GM18508 (cell line): ENCODE measurements around the gene ALK.

Experiments
- ATAC-seq: cut with Tn5 transposase; IDR thresholded peaks from one replicate; pipeline ENCODE4 v1.9.1; 2021; ENCODE audit warnings: moderate number of reproducible peaks; ENCODE audit not compliant: insufficient read depth, unreplicated experiment

Gene ALK

DNA sequence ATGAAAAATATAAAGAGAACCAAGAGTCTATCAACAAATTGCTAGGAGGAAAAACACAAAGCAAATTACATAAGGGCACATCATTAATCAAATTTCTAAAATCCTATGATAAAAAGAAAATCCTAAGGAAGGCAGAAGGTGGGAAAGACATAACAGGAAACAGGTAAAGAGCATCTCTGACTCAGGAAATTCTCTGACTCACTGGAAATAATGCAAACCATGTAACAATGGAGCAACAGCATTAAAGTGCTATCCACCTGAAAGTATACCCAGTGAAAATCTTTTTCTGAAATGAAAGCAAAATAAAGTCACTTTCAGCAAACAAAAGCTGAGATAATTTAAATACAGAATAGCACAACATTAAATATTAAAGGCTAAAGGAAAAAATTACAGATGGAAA, 10.9 kb downstream of the ALK start:
- ATAC-seq, result no peak

DNA sequence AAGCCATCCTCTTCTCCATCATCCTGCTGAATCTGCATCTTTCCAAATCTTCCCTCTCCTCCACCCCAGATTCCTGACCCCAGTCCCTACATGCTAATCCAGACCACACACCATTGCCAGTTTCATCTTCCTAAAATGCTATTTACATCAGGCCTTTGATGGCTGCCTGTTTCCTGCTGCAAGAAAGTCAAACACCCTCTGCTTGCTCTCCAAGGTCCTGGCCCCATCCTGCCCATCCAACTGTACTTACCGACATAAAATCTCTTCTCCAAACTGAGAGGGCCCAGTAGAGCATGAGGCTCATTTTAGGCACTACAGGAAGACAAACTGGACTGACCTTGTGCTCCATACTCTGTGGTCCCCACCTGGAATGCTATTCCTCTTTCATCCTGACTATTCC, 19.0 kb downstream of the ALK start:
- ATAC-seq, result no peak

DNA sequence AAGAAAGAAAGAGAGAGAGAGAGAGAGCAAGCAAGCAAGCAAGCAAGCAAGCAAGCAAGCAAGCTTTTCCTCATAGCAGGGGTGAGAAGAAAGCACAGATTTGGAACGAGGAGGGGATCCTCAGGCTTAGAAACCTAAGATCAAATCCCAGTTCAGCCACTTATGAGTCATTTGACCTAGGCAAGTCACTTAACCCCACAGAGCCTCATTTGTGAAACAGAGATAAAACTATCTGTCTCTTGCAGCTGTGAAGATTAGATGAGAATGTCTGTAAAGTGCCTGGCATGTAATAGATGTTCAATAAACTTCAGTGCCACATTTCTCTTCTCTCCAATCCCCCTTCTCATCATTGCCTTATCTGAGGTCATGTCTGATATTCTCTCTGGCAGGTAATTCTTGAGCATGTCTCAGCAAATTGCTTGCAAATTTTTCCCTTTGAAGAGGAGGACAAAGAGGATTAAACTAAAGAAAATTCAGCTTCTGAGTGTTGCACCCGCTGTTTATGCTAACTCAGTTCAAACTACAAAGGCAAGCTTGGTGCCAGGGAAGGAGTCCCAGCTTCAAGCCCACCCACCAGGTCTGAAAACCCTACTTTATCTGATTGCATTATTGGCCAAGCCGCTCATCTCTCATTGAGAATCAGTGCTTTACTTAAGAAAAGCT, 20.3 kb downstream of the ALK start:
- ATAC-seq, result no peak

DNA sequence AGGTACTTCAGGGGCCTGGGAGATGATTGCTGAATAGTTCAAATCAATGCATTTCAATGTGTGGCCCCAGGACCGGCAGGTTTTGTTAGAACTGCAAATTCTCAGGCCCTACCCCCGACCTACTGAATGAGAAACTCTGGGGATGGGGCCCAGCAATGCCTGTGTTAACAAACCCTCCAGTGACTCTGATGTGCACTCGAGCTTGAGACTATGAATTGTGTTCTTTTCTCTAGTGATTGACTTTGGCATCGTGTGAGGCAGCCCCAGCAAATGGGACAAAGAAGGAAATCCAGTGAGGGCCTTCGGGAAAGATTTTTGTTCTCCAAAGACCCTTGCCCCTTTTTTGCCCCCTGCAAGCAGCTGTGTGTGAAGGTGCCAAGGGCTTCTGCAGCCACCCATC, 22.4 kb downstream of the ALK start:
- no peak for ATAC-seq

DNA sequence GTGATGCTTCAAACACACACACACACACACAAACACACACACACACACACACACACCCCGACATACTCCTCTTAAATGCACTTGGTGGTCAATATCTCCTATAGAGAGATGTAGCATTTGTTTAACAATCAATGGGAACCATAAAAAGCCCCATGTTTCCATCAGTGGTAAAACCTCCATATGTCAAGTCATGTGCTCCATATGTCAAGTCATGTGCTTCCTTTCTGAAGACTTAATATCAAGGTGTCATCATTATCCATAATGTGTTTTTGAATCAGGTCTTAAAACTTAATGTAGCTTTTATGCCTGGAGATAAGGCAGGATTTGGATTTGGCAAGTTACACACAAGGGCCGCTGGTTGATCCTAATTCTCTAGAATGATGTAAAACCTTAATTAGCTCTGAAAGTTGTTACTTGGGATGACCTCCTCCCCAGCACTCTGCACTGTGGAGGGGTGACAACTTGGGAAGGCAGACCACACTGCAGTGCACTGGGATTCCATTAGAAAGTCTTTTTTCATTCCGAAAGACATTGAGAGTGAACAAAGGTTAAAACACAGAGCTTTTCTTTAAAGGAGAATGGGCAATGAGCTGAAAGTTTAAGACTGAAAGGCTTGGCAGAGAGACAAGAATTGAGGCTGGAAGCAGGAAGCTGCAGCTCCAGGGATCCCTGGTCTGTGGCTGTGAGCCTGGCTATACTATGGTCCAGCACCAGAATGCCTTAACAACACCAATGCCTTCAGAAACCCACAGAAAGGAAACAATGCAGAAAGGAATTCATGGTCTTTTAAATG, 26.4 kb downstream of the ALK start:
- no peak for ATAC-seq

DNA sequence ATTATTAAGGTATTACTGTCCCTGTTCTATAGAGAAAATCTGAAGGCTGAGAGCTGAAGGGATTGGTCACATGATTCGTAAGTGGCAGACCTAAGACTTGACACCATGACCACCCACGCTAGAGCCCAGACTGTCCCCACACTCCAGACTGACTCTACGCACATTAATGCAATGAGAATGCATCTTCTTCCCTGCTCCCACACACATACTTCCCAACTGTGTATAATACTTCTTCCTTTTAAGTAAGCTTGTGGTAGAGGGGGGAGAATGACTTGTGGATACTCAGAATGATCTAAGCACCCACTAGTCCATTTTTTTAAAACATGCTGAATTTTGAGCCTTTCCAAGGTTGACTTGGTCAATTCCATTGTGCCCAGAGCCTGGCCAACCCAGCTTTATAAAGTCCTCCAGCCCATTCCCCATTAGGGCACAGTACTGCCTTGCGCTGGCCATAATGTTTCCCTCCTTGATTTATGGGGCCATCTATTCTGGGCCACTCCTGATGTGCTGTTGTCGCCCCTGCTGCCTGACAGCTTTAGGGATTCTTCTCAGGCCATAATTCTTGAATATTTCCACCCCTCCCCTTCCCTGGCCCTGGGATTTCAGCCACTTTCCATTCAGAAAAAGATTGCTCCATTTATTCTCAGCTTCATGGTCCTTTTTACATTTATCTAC, 28.7 kb downstream of the ALK start:
- no peak for ATAC-seq

DNA sequence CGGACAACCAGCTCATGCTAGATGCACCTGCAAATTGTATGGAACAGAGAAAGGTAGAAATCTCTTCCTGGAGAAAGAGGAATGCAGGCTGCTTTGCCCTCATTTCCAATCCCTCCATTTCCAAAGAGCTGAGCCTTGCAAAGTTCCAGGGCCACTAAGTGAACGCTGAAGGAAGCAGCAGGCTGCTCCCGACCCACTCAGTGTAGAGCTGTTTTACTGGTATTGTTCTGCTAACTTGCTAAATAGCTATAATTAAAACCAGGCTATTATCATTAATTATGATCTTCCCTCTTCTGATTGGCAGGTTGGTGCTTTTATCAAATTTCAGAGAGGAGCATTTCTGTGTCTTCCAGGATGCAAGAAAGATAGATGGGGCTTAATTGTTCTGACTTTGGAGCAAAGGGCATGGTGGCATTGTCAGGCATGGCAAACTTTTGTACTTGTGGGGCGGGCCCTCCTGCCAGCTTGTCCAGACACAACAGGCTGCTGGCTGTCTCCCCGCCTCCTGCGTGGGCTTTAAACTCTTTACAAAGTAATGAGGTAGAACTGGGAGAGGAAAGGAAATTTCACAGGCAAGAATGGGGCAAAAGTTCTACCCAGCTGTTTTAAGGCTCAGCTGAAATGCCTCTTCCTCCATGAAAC, 40.2 kb downstream of the ALK start:
- ATAC-seq, result no peak

DNA sequence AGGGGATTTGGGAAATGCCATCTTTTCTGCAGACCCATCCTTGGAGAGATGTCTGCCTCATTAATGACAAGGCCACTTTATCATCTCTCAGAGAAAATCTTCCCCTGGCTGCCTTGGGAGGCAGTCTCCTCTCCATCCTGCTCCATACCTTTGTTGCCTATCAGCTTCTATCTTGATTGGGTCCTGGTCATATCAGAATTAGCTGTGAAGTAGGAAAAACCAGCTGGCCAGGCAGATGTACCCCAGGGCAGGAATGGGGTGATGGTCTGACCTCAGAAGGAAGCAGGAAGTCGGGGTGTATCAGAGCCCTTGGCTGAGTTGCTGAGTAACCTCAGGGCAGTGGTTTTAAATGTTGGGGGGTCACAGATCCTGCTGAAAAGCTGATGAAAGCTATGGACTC, 41.3 kb downstream of the ALK start:
- ATAC-seq, result no peak

DNA sequence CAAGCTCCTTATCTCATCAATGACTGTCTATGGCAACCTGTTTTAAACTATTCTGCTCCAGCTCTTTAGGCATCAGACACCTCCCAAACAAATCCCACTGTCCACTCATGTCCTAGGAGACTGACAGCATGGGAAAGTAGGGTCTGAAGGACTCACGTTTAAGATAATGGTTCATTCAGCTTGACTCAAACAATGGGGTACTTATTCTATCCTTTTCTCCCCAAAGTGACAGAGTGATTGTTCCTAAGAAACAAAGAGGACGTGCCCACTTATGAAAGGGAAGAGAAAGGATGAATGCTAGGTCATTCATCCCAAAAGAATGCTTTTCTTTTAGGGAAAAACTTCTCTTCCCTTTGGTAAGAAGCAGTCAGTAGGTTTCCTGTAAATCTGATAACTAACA, 41.9 kb downstream of the ALK start:
- ATAC-seq, result no peak

DNA sequence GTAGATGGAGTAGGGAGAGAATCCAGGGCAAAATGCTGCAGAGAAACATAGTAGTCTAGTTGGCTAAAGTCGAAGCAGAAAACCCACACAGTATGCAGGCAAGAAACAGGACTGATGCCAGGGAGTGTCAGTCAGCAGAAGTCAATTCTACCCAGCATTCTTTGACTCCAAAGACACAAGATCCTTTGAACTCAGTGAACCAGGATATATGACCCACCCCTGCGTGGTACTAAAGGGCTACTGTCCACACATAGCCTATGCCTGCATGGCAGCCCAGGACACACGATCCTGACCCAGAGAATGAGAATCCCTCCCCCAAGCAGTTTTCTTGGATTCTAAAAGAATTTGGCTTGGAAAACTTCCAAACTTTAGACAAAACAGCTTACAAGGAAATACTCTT, 42.5 kb downstream of the ALK start:
- ATAC-seq, result no peak

DNA sequence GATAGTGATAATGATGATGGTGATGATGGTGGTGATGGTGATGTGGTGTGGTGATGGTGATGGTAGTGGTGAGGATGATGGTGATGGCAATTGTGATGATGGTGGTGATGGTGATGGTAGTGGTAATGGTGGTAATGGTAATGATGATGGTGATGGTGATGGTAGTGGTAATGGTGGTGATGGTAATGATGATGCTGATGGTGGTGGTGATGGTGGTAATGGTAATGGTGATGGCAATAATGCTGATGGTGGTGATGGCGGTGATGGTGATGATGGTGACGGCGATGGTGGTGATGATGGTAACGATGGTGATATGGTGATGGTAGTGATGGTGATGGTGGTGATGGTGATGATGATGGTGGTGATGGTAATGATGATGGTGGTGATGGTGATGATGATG, 45.0 kb downstream of the ALK start:
- no peak for ATAC-seq

DNA sequence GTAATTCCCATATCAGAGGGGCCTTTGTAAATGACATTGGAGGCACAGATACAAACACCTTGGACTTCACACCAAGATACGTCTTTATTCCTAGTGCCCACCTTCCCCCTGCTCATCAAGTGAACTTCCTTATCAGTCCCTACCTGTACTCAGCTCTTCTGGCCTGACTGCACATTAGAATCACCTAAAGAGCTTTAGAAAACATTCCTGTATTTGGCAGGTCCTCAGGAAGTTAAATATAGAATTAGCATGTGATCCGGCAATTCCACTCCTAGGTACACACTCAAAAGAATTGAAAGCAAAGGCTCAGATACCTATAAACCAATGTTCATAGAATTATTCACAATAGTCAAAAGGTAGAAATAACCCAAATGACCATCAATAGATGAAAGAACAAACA, 46.6 kb downstream of the ALK start:
- ATAC-seq, result no peak

DNA sequence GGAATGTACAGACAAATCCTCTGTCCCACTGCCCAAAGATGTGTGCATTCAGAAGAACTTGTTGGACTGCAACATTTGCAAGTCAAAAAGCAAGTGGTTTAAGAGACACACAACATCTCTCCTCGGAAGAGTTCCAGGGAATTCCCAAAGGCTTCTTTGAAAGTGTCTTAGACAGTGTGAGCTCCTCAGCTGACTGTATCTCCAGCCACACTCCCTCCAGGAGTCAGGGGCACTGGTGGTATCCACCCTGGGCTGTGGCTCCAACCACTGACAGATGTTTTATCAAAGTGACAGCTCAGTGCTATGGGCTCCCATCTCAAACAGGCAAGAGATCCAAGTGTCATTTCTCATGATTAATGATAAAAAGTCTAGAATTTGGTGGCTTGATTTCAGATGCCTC, 48.5 kb downstream of the ALK start:
- ATAC-seq, result no peak

DNA sequence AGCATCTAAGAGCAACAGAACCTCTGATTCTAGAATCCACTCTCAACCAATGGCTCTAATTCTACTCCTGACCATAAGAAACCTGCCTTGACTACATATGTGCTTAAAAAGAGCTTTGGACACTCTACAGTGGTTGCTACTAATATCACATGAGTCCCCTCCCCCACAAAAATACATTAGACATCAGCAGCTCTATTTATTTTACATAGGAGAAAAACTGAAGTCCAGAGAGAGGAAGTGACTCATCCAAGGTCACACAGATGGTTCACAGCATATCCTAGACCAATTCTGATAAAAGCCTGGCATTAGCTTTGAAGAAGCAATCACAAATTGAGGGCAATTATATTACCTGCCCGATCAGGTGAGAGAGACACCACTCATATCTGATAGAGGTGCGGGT, 49.8 kb downstream of the ALK start:
- no peak for ATAC-seq

DNA sequence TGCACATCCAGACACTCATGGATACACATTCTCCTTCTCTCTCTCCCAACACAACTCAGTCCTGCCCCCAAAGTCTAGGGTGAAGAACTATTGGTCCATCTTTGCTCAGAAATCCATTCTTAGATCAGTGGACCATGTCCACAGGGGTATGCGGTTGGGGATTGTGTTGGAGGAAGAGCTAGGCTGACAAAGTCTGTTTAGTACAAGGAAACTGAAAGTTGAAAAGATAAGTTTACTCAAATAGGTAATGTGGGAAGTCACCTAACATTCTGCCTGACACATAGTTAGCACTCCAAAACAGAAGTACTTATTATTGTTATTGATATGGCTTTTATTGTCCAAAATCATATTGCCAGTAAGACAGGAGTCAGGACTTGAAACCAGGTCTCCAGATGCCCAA, 55.9 kb downstream of the ALK start:
- ATAC-seq, result no peak

DNA sequence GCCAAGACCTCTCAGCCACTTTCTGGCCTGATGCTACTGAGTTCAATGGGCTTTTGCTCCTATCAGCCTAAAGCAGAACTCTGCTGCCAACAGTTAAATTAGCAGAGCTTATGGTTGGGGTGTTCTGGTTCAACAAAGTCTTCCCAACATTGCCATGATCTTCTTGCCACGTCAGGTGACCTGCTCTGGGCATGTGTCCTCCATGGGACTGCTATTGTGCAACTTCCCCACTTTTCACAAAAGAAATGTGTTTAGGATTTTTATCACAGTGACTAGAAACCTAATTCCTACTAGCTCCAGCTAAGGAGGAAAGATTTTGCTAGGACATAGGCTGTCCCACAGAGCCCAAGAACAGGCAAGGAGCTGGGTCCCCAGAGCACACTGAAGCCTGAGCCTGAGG, 56.4 kb downstream of the ALK start:
- ATAC-seq, result no peak

DNA sequence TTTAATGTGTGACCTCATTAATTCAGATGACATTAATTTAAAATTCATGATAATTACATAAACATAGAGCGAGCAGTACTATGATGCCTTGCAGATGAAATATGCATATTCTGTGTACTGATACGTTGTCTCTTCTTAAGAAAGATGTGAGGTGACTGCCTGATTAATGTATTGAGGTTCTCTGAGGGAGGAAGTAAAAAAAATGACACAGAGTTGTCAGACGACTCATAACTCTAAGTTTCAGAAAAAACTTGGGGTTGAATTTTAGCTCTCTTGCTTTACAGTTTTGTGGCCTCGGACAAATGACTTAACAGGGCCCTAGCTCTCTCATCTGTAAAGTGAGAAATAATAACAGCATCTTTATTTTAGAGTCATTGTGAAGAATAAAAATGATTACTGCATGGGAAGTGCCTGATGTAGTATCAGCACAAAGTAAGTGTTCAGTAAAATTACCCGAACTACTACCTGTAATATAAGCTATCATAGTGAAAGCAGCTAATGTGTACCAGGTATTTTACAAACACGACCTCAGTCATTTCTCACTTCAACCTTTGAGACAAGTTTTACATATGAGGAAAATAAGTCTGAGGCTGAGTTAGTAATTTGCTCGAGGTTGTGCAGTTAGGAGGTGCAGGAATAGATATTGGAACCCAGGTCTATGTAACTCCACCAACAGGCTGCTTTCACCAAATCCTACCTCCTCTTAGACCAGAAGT, 65.3 kb downstream of the ALK start:
- ATAC-seq, result no peak

DNA sequence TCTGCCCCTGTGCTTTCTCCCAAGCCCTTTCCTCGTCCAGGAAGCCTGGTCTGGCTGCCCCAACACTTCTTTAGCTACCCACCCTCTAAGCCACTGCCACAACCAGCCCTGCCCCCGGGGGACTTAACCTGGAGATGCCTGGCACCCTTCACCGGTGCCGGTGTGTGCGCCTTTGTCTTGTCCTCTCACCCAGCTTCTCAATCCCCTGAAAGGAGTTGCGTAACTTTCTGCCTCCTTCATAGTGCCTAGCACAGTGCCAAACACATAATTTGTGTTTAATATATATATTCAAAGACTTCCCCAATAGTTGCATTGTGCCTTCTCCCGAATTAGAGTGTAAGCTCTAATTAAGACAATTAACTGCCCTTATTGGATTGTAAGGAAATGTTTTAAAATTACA, 70.6 kb downstream of the ALK start:
- ATAC-seq, result no peak

DNA sequence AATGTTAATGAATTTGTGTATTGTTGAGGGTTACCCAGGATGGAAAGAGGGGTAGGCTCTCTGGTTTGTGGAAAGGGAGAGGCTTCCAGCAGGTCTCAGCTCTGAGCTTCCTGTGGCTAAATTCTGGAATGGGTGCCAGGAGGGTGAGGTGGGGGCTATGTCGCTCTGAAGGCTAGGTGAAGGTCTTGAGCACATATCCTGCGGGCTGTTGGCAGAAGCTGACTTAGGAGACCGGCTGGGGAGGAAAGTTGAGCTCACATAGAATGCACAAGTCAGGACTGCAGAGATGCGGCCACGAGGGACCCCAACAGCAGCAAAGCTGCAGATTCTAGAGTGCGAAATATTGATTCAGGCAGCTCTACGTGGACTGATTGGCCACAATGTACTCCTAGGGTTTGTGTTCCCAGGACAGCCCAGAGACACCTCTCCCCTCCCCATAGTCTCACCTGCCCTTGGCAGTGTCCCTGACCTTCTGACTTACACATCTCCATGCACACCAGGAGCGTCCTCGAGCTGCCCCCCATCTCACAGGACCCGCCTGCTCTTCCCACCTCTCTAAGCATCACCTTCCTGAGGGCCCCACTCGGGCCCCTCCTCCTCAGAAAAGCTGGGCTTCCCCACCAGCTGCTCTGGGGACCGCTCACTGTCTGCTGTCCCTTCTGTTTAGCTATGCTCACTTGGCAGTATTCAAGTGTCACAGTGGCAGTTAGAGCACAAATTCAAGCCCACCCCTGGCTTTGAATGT, 72.6 kb downstream of the ALK start:
- no peak for ATAC-seq

DNA sequence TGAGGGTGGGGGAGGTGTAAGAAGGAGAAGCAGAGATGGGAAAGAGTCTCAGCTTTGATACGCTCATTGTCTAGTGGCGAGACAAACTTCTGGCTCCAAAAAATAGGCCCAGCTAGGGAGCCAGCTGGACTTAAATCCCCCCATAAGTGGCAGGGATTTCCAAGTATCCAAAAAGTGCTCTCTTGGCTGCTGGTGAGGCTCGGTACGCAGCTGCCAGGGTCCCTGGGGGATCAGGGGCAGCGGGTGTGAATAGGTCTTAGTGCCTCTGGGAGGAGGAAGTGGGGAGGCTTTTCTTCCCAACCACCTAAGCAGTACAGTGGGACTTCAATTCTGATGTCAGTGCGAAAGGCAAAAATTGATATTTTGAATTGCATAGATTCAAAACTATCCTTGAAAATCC, 73.5 kb downstream of the ALK start:
- ATAC-seq, result no peak
